ENCODE results near the gene DNAJC30. TPM values are rescaled to one million over a fixed set of nuclear protein-coding genes. Genes with fewer than 3 reads are reported as not detected.
"Not testable (repeated sequence)": the region's sequence is repeated elsewhere in the genome, so short reads cannot be mapped to it uniquely, and the experiment has no call there.

The DNAJC30 gene
- total RNA-seq, 1 donor from 2014 or later, result 8.4 TPM

DNA sequence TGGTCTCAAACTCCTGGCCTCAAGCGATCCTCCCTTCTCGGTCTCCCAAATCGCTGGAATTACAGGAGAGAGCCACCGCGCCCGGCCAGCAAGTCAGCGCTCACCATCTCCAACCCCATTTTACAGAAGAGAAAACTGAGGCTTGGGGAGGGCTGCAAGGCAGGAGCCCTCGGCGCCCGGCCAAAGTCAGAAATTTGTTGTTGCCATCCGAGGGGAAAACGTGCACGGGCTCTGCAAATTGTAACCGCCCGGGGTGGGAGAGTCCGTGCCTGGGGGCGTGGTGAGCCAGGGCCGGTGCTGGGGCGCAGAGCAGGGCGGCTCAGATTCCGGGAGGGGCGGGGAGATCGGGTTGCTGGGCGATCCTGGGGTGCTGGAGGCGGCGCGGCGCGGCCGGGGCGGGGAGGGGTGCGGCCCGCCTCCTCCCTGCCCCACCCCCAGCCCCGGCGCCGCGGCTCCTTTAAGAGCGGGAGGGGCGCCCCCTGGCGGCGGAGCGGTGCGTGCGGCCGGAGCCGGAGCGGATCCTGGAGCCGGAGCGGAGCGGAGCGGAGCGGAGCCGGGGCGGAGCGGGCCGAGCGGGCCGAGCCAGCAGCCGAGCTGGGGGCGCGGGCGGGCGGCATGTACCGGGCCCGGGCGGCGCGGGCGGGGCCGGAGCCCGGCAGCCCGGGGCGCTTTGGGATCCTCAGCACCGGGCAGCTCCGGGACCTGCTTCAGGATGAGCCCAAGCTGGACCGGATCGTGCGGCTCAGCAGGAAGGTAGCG, 15.7 kb downstream of the DNAJC30 start, which contains the start of gene VPS37D:
TSS of gene VPS37D (plus strand) at position 488 of the 759 bp plus-strand sequence. CDS start at position 616, 128 bp downstream.
- TF ChIP-seq, protein P1, sequence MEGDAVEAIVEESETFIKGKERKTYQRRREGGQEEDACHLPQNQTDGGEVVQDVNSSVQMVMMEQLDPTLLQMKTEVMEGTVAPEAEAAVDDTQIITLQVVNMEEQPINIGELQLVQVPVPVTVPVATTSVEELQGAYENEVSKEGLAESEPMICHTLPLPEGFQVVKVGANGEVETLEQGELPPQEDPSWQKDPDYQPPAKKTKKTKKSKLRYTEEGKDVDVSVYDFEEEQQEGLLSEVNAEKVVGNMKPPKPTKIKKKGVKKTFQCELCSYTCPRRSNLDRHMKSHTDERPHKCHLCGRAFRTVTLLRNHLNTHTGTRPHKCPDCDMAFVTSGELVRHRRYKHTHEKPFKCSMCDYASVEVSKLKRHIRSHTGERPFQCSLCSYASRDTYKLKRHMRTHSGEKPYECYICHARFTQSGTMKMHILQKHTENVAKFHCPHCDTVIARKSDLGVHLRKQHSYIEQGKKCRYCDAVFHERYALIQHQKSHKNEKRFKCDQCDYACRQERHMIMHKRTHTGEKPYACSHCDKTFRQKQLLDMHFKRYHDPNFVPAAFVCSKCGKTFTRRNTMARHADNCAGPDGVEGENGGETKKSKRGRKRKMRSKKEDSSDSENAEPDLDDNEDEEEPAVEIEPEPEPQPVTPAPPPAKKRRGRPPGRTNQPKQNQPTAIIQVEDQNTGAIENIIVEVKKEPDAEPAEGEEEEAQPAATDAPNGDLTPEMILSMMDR (IDR thresholded peaks at IDR 0.05; ENCODE audit: partially characterized antibody, unreplicated experiment), result peak; percentile 79
- Mint-ChIP-seq H3K36me3 (ENCODE audit: unreplicated experiment) (peaks cover 5% of the 10 kb centered on the region), H3K27me3 (ENCODE audit: unreplicated experiment) (peaks cover 24% of the 10 kb centered on the region), H3K4me3 (ENCODE audit: unreplicated experiment) (peak within 1 kb of the TSS; percentile 94), H3K27ac (ENCODE audit: unreplicated experiment) (peak within 1 kb of the TSS; percentile 92), H3K9me3 (ENCODE audit: unreplicated experiment) (no peaks in the 10 kb centered on the region), H3K4me1 (ENCODE audit: low read depth, unreplicated experiment) (peaks cover 2% of the 10 kb centered on the region)
- peak; percentile 96 for DNase-seq

DNA sequence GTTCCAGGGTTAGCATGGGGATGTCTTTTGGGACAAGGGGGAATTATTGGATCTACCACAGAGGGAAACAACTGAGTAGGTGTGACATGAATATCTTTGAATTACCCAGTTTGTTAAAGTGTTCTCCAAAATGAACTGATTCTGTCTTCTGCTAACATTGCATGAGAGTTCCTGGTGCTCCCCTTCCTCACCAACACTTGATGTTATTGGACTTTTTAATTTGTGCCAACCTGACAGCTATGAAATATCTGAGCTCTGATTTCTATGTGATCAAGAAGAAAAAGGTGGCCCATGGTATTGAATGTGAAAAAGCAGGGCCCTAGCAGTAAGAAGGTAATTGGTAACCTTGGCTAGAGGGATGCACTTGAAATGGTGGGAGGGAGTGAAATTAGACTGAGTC, 20.2 kb downstream of the DNAJC30 start:
- no peak overlapping the region for H3K4me3 Mint-ChIP-seq (ENCODE audit: unreplicated experiment)
- H3K4me1 Mint-ChIP-seq (ENCODE audit: low read depth, unreplicated experiment), result no peaks in the 10 kb centered on the region
- TF ChIP-seq, protein P1 (IDR thresholded peaks at IDR 0.05; ENCODE audit: partially characterized antibody, unreplicated experiment), result no peak
- no peak for DNase-seq
- peaks cover 5% of the 10 kb centered on the region for H3K36me3 Mint-ChIP-seq (ENCODE audit: unreplicated experiment)
- peaks cover 13% of the 10 kb centered on the region for H3K27me3 Mint-ChIP-seq (ENCODE audit: unreplicated experiment)
- no peak overlapping the region for H3K27ac Mint-ChIP-seq (ENCODE audit: unreplicated experiment)
- H3K9me3 Mint-ChIP-seq (ENCODE audit: unreplicated experiment), result peaks cover 2% of the 10 kb centered on the region

DNA sequence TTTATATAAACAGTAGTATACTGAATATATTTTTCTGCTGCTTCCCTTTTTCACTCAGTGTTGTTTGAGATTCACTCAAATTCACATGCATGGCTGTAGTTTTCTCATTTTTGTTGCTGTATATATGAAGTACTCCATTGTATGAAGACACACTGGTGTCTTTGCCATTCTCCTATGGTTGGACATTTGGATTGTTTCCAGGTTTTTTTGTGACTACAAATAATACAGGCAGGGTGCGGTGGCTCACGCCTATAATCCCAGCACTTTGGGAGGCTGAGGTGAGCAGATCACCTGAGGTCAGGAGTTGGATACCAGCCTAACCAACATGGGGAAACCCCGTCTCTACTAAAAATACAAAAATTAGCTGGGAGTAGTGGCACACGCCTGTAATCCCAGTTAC, 22.7 kb downstream of the DNAJC30 start:
- not testable (repeated sequence) for H3K36me3 Mint-ChIP-seq (ENCODE audit: unreplicated experiment); DNase-seq; H3K9me3 Mint-ChIP-seq (ENCODE audit: unreplicated experiment); H3K4me3 Mint-ChIP-seq (ENCODE audit: unreplicated experiment); H3K27ac Mint-ChIP-seq (ENCODE audit: unreplicated experiment); H3K4me1 Mint-ChIP-seq (ENCODE audit: low read depth, unreplicated experiment)
- peaks cover 10% of the 10 kb centered on the region for H3K27me3 Mint-ChIP-seq (ENCODE audit: unreplicated experiment)

DNA sequence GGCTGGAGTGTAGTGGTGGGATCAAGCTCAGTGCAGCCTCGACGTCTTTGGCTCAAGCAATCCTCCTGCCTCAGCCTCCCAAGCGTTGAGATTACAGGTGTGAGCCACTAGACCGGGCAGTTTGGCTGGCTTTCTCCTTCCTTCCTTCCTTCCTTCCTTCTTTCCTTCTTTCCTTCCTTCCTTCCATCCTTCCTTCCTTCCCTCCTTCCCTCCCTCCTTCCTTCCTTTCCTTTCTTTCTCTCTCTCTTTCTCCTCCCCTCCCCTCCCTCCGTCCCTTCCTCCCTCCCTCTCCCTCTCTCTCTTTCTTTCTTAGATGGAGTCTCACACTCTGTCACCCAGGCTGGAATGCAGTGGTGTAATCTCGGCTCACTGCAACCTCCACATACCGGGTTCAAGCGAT, 23.3 kb downstream of the DNAJC30 start:
- Mint-ChIP-seq H3K4me1 (ENCODE audit: low read depth, unreplicated experiment) (no peaks in the 10 kb centered on the region), H3K9me3 (ENCODE audit: unreplicated experiment) (peaks cover 4% of the 10 kb centered on the region), H3K27ac (ENCODE audit: unreplicated experiment) (no peak overlapping the region), H3K27me3 (ENCODE audit: unreplicated experiment) (peaks cover 12% of the 10 kb centered on the region), H3K36me3 (ENCODE audit: unreplicated experiment) (peaks cover 11% of the 10 kb centered on the region), H3K4me3 (ENCODE audit: unreplicated experiment) (no peak overlapping the region)
- no peak for DNase-seq
- TF ChIP-seq, protein P1 (IDR thresholded peaks at IDR 0.05; ENCODE audit: partially characterized antibody, unreplicated experiment), result no peak

DNA sequence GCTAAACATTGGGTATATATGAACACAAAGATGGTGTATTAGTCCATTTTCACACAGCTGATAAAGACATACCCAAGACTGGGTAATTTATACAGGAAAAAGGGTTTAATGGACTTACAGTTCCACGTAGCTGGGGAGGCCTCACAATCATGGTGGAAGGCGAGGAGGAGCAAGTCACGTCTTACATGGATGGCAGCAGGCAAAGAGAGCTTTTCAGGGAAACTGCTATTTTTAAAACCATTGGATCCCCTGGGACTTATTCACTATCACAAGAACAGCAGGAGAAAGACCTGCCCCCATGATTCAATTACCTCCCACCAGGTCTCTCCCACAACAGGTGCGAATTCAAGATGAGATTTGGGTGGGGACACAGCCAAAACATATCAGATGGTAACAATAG, 27.9 kb downstream of the DNAJC30 start:
- H3K27ac Mint-ChIP-seq (ENCODE audit: unreplicated experiment); H3K36me3 Mint-ChIP-seq (ENCODE audit: unreplicated experiment); H3K4me3 Mint-ChIP-seq (ENCODE audit: unreplicated experiment); H3K9me3 Mint-ChIP-seq (ENCODE audit: unreplicated experiment); DNase-seq; H3K27me3 Mint-ChIP-seq (ENCODE audit: unreplicated experiment); H3K4me1 Mint-ChIP-seq (ENCODE audit: low read depth, unreplicated experiment): not testable (repeated sequence)

DNA sequence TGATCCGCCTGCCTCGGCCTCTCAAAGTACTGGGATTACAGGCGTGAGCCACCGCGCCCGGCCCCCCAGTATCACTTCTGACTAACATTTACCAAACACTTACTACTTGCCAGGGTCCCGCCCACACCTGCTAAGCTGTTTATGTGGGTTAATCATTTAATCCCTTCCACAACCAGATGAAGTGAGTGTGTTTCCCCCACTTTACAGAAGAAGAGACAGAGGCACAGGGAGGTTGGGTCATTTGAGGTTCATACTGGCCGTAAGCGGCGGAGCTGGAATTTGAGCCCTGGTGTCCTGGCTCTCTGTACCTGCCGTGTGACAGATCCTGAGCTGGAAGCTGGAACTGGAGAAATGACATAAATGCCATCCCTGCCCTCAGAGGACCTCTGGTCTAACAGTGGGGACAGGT, 30.7 kb downstream of the DNAJC30 start:
- DNase-seq, result no peak
- Mint-ChIP-seq H3K27ac (ENCODE audit: unreplicated experiment) (no peak overlapping the region), H3K4me3 (ENCODE audit: unreplicated experiment) (no peak overlapping the region), H3K4me1 (ENCODE audit: low read depth, unreplicated experiment) (no peaks in the 10 kb centered on the region), H3K9me3 (ENCODE audit: unreplicated experiment) (peaks cover 5% of the 10 kb centered on the region), H3K36me3 (ENCODE audit: unreplicated experiment) (peaks cover 8% of the 10 kb centered on the region), H3K27me3 (ENCODE audit: unreplicated experiment) (peaks cover 14% of the 10 kb centered on the region)
- TF ChIP-seq, protein P1 (IDR thresholded peaks at IDR 0.05; ENCODE audit: partially characterized antibody, unreplicated experiment), result no peak
